Measurements from ENCODE around the gene PLK3.

PLK3 gene

DNA sequence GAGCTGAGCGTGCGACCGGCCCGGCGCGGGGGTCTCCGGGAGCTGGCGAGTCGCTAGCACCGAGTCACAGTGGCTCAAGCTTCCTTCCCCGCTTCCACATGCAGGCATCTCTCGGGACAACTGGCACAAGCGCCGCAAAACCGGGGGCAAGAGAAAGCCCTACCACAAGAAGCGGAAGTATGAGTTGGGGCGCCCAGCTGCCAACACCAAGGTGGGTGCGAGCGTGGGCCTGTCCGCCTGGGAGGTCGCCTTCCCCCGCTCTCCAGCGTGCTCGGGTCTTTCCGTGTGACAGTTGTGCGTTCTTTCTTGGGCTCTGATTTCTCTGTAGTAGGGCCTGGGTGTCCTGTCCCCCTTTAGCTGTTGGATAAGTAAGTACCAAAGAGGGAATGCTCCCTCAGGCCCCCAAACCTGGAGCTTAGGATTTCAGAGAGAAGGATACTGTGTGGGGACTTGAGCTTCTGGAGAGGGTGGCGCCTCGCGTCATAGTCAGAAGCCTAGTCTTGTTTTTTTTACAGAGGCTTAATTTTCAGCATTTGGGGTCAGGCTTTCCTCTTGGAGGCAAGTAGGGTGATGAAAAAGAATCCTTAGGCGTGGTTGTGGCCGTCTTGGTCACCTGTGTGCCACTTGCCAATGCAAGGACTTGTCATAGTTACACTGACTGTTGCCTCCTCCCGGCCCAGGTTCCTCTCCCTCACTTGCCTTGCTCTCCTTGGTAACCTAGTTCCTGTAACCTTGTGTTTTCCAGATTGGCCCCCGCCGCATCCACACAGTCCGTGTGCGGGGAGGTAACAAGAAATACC is 24.0 kb upstream of the PLK3 start:
- peak overlapping the region; percentile 84 for H3K4me3 ChIP-seq (replicated peaks in 1 of 2; ENCODE audit: low read depth in 2 of 2, low read length in 2 of 2)
- peak in 1 of 2 donors; percentile 36 for DNase-seq (ENCODE audit: low read depth in 2 of 2)
- TF ChIP-seq, protein P1, sequence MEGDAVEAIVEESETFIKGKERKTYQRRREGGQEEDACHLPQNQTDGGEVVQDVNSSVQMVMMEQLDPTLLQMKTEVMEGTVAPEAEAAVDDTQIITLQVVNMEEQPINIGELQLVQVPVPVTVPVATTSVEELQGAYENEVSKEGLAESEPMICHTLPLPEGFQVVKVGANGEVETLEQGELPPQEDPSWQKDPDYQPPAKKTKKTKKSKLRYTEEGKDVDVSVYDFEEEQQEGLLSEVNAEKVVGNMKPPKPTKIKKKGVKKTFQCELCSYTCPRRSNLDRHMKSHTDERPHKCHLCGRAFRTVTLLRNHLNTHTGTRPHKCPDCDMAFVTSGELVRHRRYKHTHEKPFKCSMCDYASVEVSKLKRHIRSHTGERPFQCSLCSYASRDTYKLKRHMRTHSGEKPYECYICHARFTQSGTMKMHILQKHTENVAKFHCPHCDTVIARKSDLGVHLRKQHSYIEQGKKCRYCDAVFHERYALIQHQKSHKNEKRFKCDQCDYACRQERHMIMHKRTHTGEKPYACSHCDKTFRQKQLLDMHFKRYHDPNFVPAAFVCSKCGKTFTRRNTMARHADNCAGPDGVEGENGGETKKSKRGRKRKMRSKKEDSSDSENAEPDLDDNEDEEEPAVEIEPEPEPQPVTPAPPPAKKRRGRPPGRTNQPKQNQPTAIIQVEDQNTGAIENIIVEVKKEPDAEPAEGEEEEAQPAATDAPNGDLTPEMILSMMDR (IDR thresholded peaks at IDR 0.05; ENCODE audit: low read depth, low read length) = no peak

DNA sequence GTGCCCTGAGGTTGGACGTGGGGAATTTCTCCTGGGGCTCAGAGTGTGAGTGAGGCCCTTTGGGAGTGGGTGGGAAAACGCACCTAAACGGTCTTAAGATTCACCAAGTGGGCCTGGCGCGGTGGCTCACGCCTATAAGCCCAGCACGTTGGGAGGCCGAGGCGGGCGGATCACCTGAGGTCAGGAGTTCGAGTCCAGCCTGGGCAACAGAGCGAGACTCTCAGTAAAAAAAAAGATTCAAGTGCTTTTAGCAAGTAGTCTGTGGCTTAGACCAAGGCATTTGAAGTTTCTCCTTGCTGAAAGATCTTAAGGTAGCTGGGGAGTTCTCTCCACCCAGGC is 23.5 kb upstream of the PLK3 start:
- TF ChIP-seq, protein P1 (IDR thresholded peaks at IDR 0.05; ENCODE audit: low read depth, low read length) = no peak
- peak overlapping the region; percentile 84 for H3K4me3 ChIP-seq (replicated peaks in 1 of 2; ENCODE audit: low read depth in 2 of 2, low read length in 2 of 2)
- DNase-seq (ENCODE audit: low read depth in 2 of 2) = peak in 1 of 2 donors; percentile 22

DNA sequence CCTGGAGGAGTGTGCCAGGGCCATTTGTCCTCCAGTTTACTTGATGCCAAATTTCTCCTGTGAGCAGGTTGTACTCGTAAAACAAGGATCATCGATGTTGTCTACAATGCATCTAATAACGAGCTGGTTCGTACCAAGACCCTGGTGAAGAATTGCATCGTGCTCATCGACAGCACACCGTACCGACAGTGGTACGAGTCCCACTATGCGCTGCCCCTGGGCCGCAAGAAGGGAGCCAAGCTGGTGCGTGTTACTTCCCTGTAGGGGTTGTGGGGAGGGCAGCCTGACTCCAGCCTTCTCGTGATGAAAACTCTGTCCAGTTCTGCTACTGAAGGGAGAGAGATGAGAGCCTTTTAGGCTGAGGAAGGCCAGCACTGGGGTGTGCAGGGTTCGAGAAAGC is 22.6 kb upstream of the PLK3 start:
- peak overlapping the region; percentile 84 for H3K4me3 ChIP-seq (replicated peaks in 1 of 2; ENCODE audit: low read depth in 2 of 2, low read length in 2 of 2)

DNA sequence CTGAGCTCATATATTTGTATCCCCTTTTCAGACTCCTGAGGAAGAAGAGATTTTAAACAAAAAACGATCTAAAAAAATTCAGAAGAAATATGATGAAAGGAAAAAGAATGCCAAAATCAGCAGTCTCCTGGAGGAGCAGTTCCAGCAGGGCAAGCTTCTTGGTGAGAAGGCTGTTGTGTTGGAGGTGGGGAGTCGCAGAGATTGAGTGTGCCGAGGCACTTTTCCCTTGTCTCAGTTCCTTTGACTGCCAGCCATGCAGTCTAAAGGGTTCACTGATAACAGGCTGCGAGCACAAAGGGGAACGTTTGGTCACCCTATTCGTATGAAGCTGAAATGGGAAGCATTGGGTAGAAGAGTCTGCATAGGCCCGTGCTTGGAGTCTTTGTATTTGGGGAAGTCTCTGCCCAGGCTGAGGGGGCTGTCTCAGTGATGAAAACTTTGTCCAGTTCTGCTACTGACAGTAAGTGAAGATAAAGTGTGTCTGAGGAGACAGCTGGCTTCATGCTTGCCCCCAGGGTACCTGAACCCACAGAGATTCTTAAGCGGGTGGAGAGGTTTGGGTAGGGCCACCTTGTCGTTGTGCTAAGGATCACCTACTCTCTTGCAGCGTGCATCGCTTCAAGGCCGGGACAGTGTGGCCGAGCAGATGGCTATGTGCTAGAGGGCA is 22.1 kb upstream of the PLK3 start:
- no peak for DNase-seq (ENCODE audit: low read depth in 2 of 2)
- peak overlapping the region in 1 of 2 donors; percentile 13 for H3K4me3 ChIP-seq (replicated peaks in 1 of 2; ENCODE audit: low read depth in 2 of 2, low read length in 2 of 2)
- TF ChIP-seq, protein P1 (IDR thresholded peaks at IDR 0.05; ENCODE audit: low read depth, low read length) = no peak

More for the DNA sequence above, 22.6 kb upstream of the PLK3 start:
- DNase-seq (ENCODE audit: low read depth in 2 of 2) = no peak
- TF ChIP-seq, protein P1 (IDR thresholded peaks at IDR 0.05; ENCODE audit: low read depth, low read length) = no peak

DNA sequence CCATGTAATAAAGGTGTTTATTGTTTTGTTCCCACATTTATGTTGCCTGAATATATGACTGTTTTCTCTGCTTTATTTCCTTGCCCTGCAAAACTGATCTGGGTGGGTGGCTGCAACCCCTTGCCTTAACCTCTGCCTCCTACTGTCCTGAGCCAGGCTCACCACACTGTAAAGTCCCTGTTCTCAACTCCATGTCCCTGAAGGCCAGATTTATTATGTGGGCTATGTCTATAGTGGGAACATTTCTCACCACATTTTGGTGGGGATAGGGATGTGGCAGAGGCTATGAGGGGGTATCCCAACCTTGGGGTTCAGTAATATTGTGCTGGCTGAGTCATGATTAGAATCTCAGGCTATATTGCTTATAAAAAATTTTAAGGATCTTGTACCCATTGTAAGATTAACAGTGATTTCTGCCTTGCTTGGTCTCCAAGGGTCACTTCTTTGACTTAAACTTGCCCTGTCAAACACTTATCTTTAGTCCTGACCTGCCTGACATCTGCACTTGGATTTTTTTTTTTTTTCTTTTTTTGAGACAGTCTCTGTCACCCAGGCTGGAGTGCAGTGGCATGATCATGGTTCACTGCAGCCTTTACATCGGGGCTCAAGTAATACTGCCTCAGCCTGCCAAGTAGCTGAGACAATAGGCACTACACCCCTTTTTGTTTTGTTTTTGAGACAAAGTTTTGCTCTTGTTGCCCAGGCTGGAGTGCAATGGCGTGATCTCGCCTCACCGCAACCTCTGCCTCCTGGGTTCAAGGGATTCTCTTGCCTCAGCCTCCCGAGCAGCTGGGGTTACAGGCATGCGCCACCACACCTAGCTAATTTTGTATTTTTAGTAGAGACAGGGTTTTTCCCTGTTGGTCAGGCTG is 21.2 kb upstream of the PLK3 start:
- TF ChIP-seq, protein P1 (IDR thresholded peaks at IDR 0.05; ENCODE audit: low read depth, low read length) = no peak
- DNase-seq (ENCODE audit: low read depth in 2 of 2) = no peak
- no peak overlapping the region for H3K4me3 ChIP-seq (replicated peaks in 1 of 2; ENCODE audit: low read depth in 2 of 2, low read length in 2 of 2)

DNA sequence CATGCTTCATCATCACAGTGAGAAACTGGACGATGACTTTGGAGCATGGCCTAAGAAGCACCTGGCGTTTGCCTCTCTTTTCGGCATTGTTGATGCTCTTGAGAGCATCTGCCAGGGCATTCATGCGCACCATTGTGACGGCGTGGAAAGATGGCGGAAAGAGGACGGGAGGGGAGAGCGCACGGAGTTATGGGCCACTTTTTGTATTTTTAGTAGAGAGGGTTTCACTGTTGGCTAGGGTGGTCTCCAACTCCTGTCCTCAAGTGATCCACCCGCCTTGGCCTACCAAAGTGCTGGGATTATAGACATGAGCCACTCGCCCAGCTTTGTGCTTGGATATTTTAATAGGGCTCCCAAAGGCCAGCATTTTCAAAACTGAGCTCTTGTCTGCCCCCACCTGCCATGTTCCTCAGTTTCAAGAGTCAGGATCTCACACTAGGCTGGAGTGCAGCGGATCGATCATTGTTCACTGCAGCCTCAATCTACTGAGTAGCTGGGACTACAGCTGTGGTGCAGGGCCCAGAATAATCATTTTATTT is 19.5 kb upstream of the PLK3 start:
- no peak overlapping the region for H3K4me3 ChIP-seq (replicated peaks in 1 of 2; ENCODE audit: low read depth in 2 of 2, low read length in 2 of 2)
- DNase-seq (ENCODE audit: low read depth in 2 of 2) = no peak
- TF ChIP-seq, protein P1 (IDR thresholded peaks at IDR 0.05; ENCODE audit: low read depth, low read length) = no peak
